GM23338 (cell line): Measurements from ENCODE around the gene CNPY1. TPM values are rescaled to one million over a fixed set of nuclear protein-coding genes. Genes with fewer than 3 reads are reported as not detected.

ENCODE experiments used
- ATAC-seq: fragments of 200-7000 bp; cut with Tn5 transposase; 3 replicates; pipeline ENCODE4 v1.9.1; 2020
- DNase-seq: peaks from one replicate; pipeline ENCODE4 v3.0.0-alpha.2; 2015; ENCODE audit warnings: low spot score
- H2AFZ ChIP-seq: fragments of 200-600 bp; sonication (generic); 2 replicates; pipeline ENCODE4 v1.8.0; 2016; ENCODE audit warnings: antibody characterized with exemption, mild to moderate bottlenecking, moderate library complexity
- H3F3A ChIP-seq: fragments of 200-600 bp; sonication (generic); replicated peaks from 2 replicates; pipeline ENCODE4 v1.8.0; 2017; ENCODE audit warnings: antibody characterized with exemption, mixed run types, low read depth
- H3K27ac ChIP-seq: fragments of 200-600 bp; sonication (generic); 2 replicates; pipeline ENCODE4 v1.6.1; 2016; ENCODE audit warnings: low read depth
- H3K27me3 ChIP-seq: fragments of 200-600 bp; sonication (generic); 2 replicates; pipeline ENCODE4 v1.8.0; 2016; ENCODE audit warnings: mild to moderate bottlenecking, mixed run types, moderate library complexity; ENCODE audit not compliant: insufficient read depth
- H3K36me3 ChIP-seq: fragments of 200-600 bp; sonication (generic); 2 replicates; pipeline ENCODE4 v1.8.0; 2016; ENCODE audit warnings: mild to moderate bottlenecking; ENCODE audit not compliant: insufficient read depth
- H3K4me1 ChIP-seq: fragments of 200-600 bp; sonication (generic); 2 replicates; pipeline ENCODE4 v1.8.0; 2016; ENCODE audit warnings: mild to moderate bottlenecking, moderate library complexity; ENCODE audit not compliant: insufficient read depth
- H3K4me2 ChIP-seq: fragments of 200-600 bp; sonication (generic); 2 replicates; pipeline ENCODE4 v1.7.1; 2017; ENCODE audit warnings: mixed run types
- H3K4me3 ChIP-seq: fragments of 200-600 bp; sonication (generic); 2 replicates; pipeline ENCODE4 v1.6.1; 2016; ENCODE audit warnings: mixed run types
- H3K79me2 ChIP-seq: fragments of 200-600 bp; sonication (generic); replicated peaks from 2 replicates; pipeline ENCODE4 v1.8.0; 2017; ENCODE audit warnings: mild to moderate bottlenecking; ENCODE audit not compliant: insufficient read depth
- H3K9me2 ChIP-seq: fragments of 200-600 bp; sonication (generic); 2 replicates; pipeline ENCODE4 v1.8.0; 2017; ENCODE audit not compliant: insufficient read depth
- H4K20me1 ChIP-seq: fragments of 200-600 bp; sonication (generic); replicated peaks from 2 replicates; pipeline ENCODE4 v1.8.0; 2017; ENCODE audit warnings: mild to moderate bottlenecking; ENCODE audit not compliant: insufficient read depth
- H3K27ac Mint-ChIP-seq: 2 replicates; pipeline ENCODE4 v1.8.0; 2020; ENCODE audit warnings: inconsistent platforms, mild to moderate bottlenecking, moderate library complexity, mixed read lengths
- H3K27me3 Mint-ChIP-seq: 3 replicates; pipeline ENCODE4 v1.8.0; 2022; ENCODE audit warnings: low read depth, mild to moderate bottlenecking, moderate library complexity, mixed read lengths, inconsistent platforms; ENCODE audit not compliant: insufficient read depth, poor library complexity
- H3K36me3 Mint-ChIP-seq: 3 replicates; pipeline ENCODE4 v1.8.0; 2021; ENCODE audit warnings: low read depth, mild to moderate bottlenecking, inconsistent platforms, moderate library complexity, mixed read lengths
- H3K4me1 Mint-ChIP-seq: 3 replicates; pipeline ENCODE4 v1.8.0; 2020; ENCODE audit warnings: mild to moderate bottlenecking, inconsistent platforms, mixed read lengths
- H3K4me3 Mint-ChIP-seq: 3 replicates; pipeline ENCODE4 v1.8.0; 2021; ENCODE audit warnings: moderate library complexity, mild to moderate bottlenecking, inconsistent platforms, mixed read lengths
- H3K9me3 Mint-ChIP-seq: 3 replicates; pipeline ENCODE4 v1.8.0; 2020; ENCODE audit warnings: moderate library complexity, mild to moderate bottlenecking, inconsistent platforms, mixed read lengths
- CREB1 ChIP-seq: fragments of 250-450 bp; sonication (Bioruptor Pico); IDR thresholded peaks from 2 replicates; pipeline ENCODE4 v1.5.0; 2020; ENCODE audit warnings: low read depth, mild to moderate bottlenecking, moderate library complexity
- ETS1 ChIP-seq: IDR thresholded peaks from 2 replicates; pipeline ENCODE4 v1.6.1; 2016; ENCODE audit warnings: antibody characterized with exemption
- EZH2 ChIP-seq: fragments of 200-600 bp; sonication (generic); IDR thresholded peaks from one replicate; pipeline ENCODE4 v1.8.0; 2017; ENCODE audit warnings: antibody characterized with exemption, mild to moderate bottlenecking, low read depth; ENCODE audit not compliant: unreplicated experiment
- JUNB ChIP-seq: IDR thresholded peaks from one replicate; pipeline ENCODE4 v1.6.1; 2016; ENCODE audit warnings: antibody characterized with exemption; ENCODE audit not compliant: unreplicated experiment
- REST ChIP-seq: IDR thresholded peaks from one replicate; pipeline ENCODE4 v1.6.1; 2018; ENCODE audit warnings: antibody characterized with exemption; ENCODE audit not compliant: unreplicated experiment
- ZNF114 ChIP-seq: fragments of 250-450 bp; sonication (Bioruptor Pico); IDR thresholded peaks from 2 replicates; pipeline ENCODE4 v1.5.0; 2020; ENCODE audit warnings: mild to moderate bottlenecking, moderate library complexity
- polyA plus RNA-seq: library from polyadenylated mRNA; unstranded; fragments of >200 nt; fragmentation: Nextera tagmentation; extraction: Ambion mirVana; gene quantifications from 2 replicates; pipeline ENCODE4 v1.2.1, GENCODE V29; 2016
- total RNA-seq: library from RNA; depleted of rRNA; stranded (reverse); fragments of >200 nt; shearing (Covaris generic); gene quantifications from 2 replicates; pipeline ENCODE4 v1.2.3, GENCODE V29; 2014
- TF ChIP-seq, protein P1 (sequence below), 2 experiments: fragments of 200-600 bp in 1 of 2; sonication (generic) in 1 of 2; conservative IDR thresholded peaks; 2 replicates each; pipeline versions ENCODE4 v1.5.1 to v1.6.1; 2016 to 2017; ENCODE audit warnings: antibody characterized with exemption in 2 of 2, low read depth in 2 of 2, mild to moderate bottlenecking in 2 of 2, moderate library complexity in 1 of 2

Gene CNPY1
- total and polyA plus RNA-seq, 2 experiments from 2014 or later = not detected

DNA sequence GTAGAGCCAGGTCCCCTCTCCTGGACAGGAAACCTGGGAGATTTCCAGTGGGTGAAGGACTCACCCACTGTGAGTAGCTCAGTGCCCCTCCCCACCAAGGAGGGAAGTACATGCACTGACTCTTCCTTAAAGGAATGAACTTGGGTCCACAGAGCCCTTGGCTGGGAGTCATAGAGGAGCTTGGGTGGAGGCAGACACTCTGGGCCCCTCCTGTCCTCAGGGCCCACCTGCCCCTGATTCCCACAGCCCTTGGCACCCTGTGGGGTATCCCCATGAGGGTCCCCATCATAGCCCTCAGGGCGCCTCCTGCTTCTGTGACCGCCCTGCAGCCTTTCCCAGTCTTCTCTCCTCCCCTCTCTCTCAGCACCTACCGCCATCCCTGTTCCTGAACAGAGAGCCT, 84.7 kb downstream of the CNPY1 start:
- peaks cover 33% of the 10 kb centered on the region for H3K4me1 ChIP-seq
- ATAC-seq (no peak), DNase-seq (no peak)
- Mint-ChIP-seq H3K27ac (no peak overlapping the region), H3K4me1 (peaks cover 22% of the 10 kb centered on the region), H3K27me3 (peaks cover 95% of the 10 kb centered on the region), H3K9me3 (peaks cover 4% of the 10 kb centered on the region; the same call in 1 of the 3 replicates), H3K4me3 (no peak overlapping the region), H3K36me3 (no peaks in the 10 kb centered on the region)
- H3K4me2 ChIP-seq = no peak overlapping the region
- H3K27ac ChIP-seq = no peak overlapping the region
- H3K9me2 ChIP-seq = no peaks in the 10 kb centered on the region
- H3K4me3 ChIP-seq = no peak overlapping the region
- peaks cover 97% of the 10 kb centered on the region for H3K27me3 ChIP-seq
- H3F3A ChIP-seq = peaks cover 25% of the 10 kb centered on the region
- no peak overlapping the region for H2AFZ ChIP-seq
- H3K36me3 ChIP-seq = no peaks in the 10 kb centered on the region
- TF ChIP-seq EZH2 (peak; percentile 21), ZNF114 (CRISPR knock-in tag) (no peak)
- H4K20me1 ChIP-seq = peaks cover 50% of the 10 kb centered on the region
- no peaks in the 10 kb centered on the region for H3K79me2 ChIP-seq

DNA sequence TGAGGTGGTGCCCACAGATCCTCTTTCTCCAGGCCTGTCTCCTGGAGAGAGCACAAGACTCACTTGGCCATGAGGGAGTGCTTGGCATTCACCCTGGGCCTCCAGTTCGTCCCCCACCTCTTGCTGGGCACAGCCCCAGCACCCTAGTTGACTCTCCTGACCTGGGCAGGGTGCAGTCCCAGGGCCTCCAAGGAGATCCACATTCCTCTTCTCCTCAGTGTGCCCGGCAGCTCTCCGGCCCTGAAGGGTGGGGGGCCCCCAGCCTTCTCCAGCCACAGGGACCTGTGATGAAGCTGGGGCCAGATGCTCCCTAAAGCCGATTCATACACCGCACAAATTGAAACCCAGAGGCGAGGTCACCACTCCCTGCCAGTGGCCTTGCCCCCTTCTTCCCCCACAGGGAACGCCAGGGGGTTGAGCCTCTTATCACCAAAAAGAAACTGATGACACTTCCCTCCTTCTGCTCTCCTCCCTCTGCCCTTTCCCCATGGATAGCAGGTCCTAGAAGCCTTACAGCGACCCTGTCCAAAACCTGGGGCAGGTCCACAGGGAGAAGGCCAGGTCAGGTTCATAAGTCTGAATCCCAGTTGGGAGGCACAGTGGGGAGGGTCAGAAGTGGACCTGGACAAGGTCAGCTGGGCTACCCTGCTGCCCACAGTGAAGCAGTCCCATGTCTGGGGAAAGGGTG, 85.3 kb downstream of the CNPY1 start:
- Histone ChIP-seq H2AFZ (no peak overlapping the region), H3K79me2 (no peaks in the 10 kb centered on the region), H3K27me3 (peaks cover 97% of the 10 kb centered on the region), H3K4me3 (no peak overlapping the region), H3K9me2 (no peaks in the 10 kb centered on the region), H3K4me2 (no peak overlapping the region), H3K27ac (no peak overlapping the region), H4K20me1 (peaks cover 49% of the 10 kb centered on the region), H3K36me3 (no peaks in the 10 kb centered on the region), H3K4me1 (peaks cover 39% of the 10 kb centered on the region), H3F3A (peaks cover 27% of the 10 kb centered on the region)
- DNase-seq (no peak), ATAC-seq (no peak)
- Mint-ChIP-seq H3K27me3 (peaks cover 95% of the 10 kb centered on the region), H3K9me3 (peaks cover 4% of the 10 kb centered on the region; the same call in 1 of the 3 replicates), H3K36me3 (no peaks in the 10 kb centered on the region), H3K27ac (no peak overlapping the region), H3K4me3 (no peak overlapping the region; the same call in 2 of the 3 replicates), H3K4me1 (peaks cover 25% of the 10 kb centered on the region)
- TF ChIP-seq CREB1 (CRISPR knock-in tag) (no peak), EZH2 (peak; percentile 53), ETS1 (no peak), REST (no peak), JUNB (no peak)
- TF ChIP-seq, protein P1, sequence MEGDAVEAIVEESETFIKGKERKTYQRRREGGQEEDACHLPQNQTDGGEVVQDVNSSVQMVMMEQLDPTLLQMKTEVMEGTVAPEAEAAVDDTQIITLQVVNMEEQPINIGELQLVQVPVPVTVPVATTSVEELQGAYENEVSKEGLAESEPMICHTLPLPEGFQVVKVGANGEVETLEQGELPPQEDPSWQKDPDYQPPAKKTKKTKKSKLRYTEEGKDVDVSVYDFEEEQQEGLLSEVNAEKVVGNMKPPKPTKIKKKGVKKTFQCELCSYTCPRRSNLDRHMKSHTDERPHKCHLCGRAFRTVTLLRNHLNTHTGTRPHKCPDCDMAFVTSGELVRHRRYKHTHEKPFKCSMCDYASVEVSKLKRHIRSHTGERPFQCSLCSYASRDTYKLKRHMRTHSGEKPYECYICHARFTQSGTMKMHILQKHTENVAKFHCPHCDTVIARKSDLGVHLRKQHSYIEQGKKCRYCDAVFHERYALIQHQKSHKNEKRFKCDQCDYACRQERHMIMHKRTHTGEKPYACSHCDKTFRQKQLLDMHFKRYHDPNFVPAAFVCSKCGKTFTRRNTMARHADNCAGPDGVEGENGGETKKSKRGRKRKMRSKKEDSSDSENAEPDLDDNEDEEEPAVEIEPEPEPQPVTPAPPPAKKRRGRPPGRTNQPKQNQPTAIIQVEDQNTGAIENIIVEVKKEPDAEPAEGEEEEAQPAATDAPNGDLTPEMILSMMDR (conservative IDR thresholded peaks at IDR 0.05; ENCODE audit: low read depth in 2 of 2) = no peak
